HT-29 (cell line): ENCODE data around the gene EP400. TPM values are rescaled to one million over a fixed set of nuclear protein-coding genes. Genes with fewer than 3 reads are reported as not detected.
"Not testable (repeated sequence)": the region's sequence is repeated elsewhere in the genome, so short reads cannot be mapped to it uniquely, and the experiment has no call there.

Experiments used
- DNase-seq: peaks from one replicate; pipeline ENCODE4 v3.0.0-alpha.2; 2015; ENCODE audit warnings: low spot score
- total RNA-seq: library from RNA; depleted of rRNA; stranded (reverse); fragments of >200 nt; shearing (Covaris generic); gene quantifications from 2 replicates; pipeline ENCODE4 v1.2.3, GENCODE V29; 2014

EP400 gene
- total RNA-seq, 1 experiment from 2014 or later = 12.2 TPM

- DNase-seq = no peak
Observed at GRCh38 chr12:132064631-132065030, 114.9 kb downstream of the EP400 start.

DNA sequence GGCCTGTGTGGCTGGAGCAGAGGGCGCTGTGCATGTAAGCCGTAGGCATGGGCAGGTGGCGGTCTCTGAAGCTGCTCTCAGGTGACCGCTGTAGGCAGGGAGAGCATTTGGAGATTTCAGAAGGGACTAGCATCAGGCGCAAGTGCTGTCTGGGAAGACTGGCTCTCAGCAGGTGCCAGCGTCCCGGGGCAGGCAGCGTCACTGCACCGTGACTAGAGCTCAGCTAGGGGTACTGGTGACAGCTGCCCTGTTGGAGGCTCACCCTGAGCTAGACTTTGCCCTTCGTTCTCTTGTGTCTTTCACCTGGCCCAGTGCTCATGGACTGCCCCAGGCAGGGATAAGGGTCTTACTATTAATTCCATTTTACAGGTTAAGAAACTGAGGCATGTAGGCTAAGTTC lies 115.5 kb downstream of the EP400 start:
- DNase-seq = no peak

GRCh38 chr12:132065609-132066344 lies 116.0 kb downstream of the EP400 start:
- no peak for DNase-seq

DNA sequence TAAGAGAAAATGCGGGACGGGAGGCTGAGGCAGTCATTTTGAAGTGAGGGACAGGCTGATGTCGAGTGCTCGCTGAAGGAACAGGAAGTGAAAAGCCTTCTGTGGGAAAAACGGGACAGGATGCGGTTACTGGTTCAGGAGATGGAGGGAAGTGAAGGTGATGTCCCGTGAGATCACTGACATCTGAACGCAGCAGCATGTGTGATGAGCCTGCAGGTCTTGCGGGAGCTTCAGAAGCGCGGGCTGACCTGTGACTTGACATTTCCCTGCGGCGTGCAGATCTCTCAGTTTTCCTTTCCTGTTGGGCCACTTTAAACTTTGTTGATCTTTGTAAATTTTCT lies 116.6 kb downstream of the EP400 start:
- no peak for DNase-seq

GRCh38 chr12:132066749-132067148 lies 117.0 kb downstream of the EP400 start:
- DNase-seq = no peak

- no peak for DNase-seq
Observed at GRCh38 chr12:132067182-132067581, 117.4 kb downstream of the EP400 start.

DNA sequence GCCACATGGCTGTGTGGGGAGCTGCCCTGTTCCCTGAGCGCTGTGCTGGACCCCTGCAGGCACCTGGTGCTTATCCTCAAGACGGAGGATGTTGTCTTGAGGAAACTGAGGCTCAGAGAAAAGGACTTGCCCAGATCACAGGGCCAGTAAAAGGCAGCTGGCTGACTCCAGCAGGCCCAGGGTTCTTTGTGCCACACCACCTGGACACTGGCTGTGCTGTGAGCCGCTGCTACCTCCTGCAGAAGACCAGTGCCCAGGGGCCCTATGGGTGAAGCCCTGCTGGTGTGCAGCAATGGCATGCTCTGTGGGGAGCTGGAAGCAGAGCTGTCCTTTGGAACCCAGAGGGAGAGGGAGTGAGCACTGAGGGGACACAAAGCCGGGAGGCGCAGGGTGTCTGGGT lies 118.5 kb downstream of the EP400 start:
- no peak for DNase-seq

- DNase-seq = no peak
Observed at GRCh38 chr12:132069336-132069985, 119.7 kb downstream of the EP400 start.

GRCh38 chr12:132070298-132070697 lies 120.6 kb downstream of the EP400 start:
- DNase-seq = no peak

DNA sequence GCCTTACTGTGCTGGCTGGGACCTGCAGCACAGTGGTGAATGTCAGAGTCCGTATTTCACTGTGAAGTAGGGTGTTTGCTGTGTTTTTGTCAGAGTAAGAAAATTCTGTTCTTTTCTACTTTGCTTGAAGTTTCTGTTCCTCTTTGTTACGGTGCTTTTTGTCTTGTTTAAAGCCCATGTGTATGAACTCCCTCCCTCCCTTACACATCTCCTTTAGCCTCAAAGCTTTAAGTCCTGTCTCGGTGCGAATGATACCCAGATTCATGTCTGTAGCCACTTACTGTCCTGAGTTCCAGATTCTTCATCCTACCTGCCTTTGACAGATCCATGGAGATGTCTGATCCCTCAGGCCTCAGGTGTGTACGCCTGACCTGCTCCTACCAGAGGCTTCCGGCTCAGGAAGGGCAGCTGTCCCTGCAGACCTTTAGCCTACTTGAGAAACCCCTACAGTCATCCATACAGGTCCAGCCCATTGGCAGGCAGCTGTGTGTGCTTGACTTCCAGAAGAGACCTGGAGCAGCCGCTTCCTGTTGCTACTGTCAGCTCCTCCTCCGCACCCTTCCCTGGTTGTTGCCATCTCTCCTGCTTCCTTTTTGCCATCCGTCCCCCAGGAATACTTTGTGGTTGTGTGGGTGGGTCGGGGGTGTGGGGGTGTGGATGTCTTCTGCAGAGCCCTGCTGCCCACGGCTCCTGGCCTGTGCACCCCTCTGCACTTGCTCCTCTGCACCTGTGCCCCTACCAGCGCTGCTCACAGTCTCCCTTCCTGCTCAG lies 121.5 kb downstream of the EP400 start:
- no peak for DNase-seq

- no peak for DNase-seq
Observed at GRCh38 chr12:132071830-132072384, 122.2 kb downstream of the EP400 start.

DNA sequence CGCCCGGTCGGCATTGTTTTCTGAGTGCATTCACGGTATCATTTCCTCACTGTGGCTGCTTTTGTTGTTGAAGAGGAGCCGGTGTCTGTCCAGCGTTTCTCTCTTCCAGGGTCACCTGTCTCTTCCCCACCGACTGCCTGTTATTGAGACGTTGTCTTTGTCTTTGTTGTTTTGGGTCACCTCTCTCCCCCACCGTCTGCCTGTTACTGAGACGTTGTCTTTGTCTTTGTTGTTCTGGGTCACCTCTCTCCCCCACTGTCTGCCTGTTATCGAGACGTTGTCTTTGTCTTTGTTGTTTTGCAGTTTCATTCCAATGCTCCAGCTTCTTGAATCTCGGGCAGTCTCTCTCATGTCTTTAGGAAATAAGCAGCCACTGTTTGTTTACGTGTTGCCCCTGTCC lies 124.5 kb downstream of the EP400 start:
- no peak for DNase-seq

- DNase-seq = no peak
Observed at GRCh38 chr12:132075026-132075713, 125.4 kb downstream of the EP400 start.

GRCh38 chr12:132075714-132076553 lies 126.2 kb downstream of the EP400 start:
- no peak for DNase-seq

- DNase-seq = no peak
Observed at GRCh38 chr12:132076711-132077110, 127.0 kb downstream of the EP400 start.

- DNase-seq = no peak
Observed at GRCh38 chr12:132077322-132078100, 127.8 kb downstream of the EP400 start.

GRCh38 chr12:132078190-132078589 lies 128.4 kb downstream of the EP400 start:
- DNase-seq = no peak

- DNase-seq = no peak
Observed at GRCh38 chr12:132079200-132079599, 129.5 kb downstream of the EP400 start.

DNA sequence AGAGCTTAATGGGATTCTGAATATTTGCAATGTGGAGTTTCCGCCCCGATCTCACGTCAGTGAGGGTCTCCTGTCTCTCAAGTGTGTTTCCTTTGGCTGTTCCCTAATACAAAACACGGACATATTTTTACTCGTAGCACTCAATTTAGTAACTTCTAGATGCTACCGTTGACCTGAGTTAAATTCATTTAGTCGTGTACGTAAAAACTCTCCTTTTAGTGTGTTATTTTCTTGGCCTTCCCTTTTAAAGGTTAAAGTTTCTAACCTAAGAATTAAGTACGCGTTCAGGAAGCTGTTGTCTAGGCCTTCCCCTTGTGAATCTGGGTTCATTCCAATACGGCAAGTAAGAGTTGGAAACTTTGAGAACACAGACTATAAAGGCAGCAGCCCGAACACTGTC lies 130.0 kb downstream of the EP400 start:
- DNase-seq = no peak

DNA sequence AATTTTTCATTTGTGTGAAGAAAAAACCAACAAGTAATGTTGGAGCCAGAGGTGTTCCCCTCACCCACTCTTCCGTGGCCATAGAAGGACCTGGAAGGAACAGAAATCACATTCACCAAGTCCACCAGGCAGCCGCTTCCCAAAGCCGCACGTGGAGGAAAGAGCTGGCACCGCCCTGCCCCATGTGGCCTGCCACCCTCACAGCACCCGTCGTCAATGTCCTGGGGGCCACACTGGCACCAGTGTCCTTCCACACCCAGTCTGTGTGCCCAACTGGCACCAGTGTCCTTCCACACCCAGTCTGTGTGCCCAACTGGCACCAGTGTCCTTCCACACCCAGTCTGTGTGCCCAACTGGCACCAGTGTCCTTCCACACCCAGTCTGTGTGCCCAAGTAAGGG lies 130.8 kb downstream of the EP400 start:
- DNase-seq = not testable (repeated sequence)
